HG03342 (cell line): ENCODE data around the gene PTOV1.

Experiments
- ATAC-seq: cut with Tn5 transposase; IDR thresholded peaks from one replicate; pipeline ENCODE4 v1.9.1; 2021; ENCODE audit warnings: mild to moderate bottlenecking, moderate library complexity; ENCODE audit not compliant: unreplicated experiment

Gene PTOV1

DNA sequence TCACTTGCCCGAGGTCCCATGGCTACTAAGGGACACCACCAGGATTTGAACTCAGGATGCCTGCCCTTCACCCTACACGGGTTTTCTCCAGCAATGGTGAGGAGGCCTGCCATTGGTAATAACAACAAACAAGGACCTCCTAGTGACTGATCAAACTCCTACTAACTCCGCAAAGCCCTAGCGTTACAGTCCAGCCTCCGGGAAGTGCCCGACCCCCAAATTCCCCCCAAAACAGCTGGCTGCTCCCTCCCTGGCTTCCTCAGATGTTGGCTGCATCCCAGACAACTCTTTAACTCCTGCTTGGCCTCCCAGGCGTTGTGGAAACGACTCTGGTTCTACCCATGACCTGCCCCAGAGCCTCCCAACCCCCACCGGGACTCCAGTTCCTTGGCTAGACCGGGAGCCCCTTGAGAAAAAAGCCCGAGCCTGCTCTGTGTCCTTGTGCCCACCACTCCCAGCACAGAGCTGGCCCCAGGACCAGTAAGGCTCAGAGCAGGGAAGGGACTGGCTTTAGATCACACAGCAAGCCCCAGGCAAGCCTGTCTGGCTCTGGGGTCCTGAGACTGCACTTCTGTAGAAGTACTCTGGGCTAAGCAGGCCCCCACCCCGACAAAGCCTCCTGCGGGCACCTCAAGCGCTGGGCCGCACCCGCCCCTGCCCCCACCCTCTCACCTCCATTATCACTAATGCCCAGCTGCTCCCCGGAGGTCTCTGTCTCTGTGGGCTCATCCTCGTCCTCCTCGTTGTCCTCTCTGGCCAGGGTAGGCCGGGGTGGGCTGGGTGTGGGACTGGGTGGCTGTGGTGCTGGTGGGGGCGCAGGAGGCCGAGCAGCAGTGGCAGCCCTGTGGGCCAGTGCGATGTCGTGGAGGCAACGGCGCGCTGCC lies 21.5 kb downstream of the PTOV1 start:
- no peak for ATAC-seq

- no peak for ATAC-seq
These were observed 22.2 kb downstream of the PTOV1 start for GRCh38 chr19:49873129-49873521.

- ATAC-seq = no peak
These were observed 22.9 kb downstream of the PTOV1 start for GRCh38 chr19:49873834-49874233.

DNA sequence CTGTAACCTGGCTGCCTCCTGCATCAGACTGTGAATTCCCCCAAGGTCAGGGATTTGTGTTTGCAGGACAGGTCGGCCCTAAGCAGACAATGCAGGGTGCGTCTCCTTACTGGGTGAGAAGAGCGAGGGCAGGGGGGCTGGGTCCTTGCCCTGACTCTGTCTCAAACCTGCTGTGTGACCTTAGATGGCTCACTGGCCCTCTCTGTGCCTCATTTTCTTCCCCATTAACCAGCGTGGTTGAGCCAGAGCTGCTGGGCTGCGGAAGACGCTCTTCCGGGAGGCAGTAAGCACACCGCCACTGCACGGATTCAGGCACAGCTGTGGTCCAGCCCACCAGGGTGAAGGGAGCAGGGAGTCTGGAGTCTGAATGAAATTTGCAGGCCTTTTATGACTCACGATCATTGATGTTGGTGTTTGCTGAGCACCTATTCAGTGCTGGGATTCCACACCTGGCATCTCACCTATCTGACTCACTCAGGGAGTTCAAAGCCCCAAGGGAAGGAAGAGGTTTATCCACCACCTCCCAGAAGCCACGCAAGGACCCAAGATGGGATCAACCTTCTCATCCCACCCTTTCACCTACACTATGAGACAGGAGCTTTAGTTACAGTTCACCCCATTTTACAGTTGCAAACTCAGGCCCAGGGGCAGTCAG lies 23.7 kb downstream of the PTOV1 start:
- ATAC-seq = no peak

DNA sequence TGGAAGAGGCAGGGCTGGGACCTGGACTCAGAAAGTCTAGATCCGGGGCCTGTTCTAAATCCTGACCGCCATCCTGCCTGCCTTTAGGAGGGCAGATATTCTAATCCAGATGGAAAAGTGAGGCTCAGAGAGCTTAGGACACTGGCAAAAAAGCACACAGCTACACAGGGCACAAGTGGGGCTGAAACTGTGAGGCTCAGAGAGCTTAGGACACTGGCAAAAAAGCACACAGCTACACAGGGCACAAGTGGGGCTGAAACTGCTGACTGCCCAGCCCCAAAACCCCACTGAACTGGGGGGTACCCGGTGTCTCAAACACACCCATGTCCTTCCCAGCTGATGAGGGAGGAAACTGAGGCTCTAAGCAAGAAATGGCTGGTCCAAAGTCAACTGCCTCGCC lies 24.2 kb downstream of the PTOV1 start:
- no peak for ATAC-seq

- ATAC-seq = no peak
These were observed 25.0 kb downstream of the PTOV1 start for GRCh38 chr19:49875857-49876421.

DNA sequence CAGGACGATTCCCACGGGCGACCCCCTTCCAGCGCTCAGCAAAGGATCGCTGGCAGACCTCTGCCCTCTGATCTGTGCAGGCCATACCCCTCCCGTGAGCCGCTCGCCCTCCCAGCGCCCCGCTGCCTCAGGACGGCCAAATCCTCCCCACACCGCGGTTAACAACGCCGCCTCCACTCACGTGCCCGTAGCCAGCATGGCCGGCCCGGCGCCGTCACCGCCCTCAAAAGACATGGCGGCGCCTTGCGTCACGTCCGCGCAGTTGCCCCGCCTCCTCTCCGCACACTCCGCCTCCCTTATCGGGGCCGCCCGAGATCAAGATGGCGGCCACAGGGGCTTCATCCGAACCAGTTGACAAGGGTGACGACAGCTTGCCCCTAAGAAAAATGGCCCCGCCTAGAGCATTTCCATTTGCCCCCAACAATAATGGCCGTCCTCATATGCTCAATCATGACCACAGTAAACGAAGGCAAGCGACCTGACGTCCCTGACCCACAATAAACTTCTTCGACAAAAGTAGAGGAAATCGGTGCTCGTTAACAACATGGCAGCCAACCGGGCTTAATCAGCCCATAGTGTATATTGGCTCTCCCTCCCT lies 25.6 kb downstream of the PTOV1 start:
- peak; percentile 36 for ATAC-seq

GRCh38 chr19:49877020-49877878 lies 26.3 kb downstream of the PTOV1 start, which contains the start of the genes AKT1S1 and TBC1D17:
Gene AKT1S1 (minus strand): TSS chr19:49877355. CDS start chr19:49873295, 4,060 bp downstream.
Gene TBC1D17 (plus strand): TSS chr19:49877702. CDS start chr19:49877724, 22 bp downstream.
- peak; percentile 56 for ATAC-seq

DNA sequence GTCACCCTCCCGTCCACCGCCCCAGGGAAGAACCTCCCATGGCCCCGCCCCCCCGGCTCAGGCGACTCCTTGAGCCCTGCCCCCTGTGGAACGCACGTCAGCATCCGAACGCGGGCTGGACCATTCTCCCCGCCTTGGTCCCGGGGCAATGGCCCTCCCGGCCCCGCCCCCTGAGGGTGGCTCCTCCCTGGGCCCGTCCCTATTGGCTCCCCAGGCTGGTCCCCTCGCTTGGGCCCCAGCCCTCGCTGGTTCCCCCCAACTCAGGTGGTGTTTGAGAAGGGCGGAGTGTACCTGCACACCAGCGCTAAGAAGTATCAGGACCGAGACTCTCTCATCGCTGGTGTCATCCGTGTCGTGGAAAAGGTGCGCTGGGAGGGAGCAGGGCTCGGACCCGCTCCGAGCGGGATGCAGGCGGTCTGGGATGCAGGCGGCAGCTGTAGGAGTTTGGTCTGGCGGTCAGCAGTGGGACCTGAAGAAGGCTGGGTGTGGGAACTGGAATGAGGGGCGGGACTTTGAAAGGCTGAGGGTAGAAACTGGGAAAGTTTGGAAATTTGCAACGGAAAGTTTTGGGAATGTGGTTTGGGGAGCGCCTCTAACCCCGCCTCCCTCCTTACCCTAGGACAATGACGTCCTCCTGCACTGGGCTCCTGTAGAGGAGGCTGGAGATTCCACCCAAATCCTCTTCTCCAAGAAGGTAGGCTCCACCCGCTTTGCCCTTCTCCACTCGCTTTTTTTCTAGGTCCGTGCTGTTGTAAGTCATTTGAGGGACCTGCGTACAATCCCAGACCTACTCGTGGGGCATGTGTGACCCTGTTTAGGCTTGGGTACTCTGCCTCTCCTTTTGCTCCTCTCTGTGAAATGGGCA lies 27.2 kb downstream of the PTOV1 start:
- peak; percentile 43 for ATAC-seq

- no peak for ATAC-seq
These were observed 27.7 kb downstream of the PTOV1 start for GRCh38 chr19:49878744-49879070.

DNA sequence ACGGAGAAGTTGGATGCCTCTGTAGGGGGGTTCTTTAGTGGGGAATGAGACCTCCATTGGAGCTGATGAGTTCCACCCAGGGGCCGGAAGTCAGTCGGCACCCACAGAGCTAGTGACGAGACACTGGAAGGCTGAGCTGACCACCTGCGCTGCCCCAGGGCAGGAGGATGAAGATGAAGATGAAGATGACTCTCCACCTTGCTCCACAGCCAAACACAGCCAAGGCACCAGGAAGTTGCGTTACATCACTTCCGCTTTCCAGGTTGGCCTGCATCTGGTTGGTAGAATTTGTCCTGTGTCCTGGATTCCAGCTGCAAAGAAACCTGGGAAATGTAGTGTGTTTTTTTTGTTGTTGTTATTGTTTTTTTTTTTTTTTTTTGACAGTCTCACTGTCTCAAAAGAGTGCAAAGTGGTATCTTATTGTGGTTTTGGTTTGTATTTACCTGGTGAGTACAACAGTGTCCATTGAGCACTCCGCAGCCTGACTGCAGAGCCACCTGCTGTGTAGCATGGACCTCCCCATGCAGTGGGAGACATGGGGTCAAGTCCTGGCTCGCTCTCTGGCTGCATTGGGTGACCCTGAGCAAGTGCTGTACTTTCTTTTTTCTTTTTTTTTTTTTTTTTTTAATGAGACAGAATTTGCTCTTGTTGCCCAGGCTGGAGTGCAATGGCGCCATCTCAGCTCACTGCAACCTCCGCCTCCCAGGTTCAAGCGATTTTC lies 28.4 kb downstream of the PTOV1 start:
- no peak for ATAC-seq

- ATAC-seq = no peak
These were observed 29.4 kb downstream of the PTOV1 start for GRCh38 chr19:49880162-49880869.

DNA sequence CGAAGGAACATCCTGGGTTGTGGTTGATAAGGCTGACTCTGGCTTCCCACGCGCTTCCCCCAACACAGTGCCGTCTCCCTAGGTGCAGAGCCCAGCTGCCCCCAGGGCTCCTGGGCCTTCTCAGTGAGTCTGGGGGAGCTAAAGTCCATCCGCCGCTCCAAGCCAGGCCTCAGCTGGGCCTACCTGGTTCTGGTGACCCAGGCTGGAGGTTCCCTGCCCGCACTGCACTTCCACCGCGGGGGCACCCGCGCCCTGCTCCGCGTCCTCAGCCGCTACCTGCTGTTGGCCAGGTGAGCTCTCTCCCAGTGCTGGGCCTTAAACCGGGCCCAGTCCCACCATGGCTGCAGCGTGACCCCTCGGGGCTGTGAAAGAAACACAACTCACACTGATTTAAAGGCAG lies 30.2 kb downstream of the PTOV1 start:
- no peak for ATAC-seq

DNA sequence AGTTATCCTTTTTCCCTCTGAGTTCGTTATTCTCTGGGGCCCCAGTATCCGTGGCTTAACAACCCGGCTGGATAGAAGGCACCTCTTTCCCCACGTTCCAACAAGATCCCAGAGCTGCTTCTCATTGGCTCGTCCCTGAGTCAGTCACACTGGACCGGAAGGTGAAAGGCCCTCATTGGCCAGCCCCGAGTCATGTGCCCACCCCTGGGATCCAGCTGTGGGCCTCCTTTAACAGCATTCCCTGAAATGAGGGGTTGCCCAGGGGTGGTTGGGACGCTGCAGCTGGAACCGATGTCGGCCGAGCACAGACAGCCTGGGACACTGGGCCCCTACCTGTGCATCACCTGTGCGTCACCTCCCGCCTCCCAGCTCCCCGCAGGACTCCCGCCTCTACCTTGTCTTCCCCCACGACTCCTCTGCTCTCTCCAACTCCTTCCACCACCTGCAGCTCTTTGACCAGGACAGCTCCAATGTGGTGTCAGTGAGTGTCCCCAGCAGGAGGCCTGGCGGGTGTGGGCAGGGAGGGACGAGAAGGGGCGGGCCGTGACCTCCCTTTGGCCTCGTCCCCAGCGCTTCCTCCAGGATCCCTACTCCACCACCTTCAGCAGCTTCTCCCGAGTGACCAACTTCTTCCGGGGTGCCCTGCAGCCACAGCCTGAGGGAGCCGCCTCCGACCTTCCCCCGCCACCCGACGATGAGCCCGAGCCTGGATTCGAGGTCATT lies 30.9 kb downstream of the PTOV1 start:
- no peak for ATAC-seq

DNA sequence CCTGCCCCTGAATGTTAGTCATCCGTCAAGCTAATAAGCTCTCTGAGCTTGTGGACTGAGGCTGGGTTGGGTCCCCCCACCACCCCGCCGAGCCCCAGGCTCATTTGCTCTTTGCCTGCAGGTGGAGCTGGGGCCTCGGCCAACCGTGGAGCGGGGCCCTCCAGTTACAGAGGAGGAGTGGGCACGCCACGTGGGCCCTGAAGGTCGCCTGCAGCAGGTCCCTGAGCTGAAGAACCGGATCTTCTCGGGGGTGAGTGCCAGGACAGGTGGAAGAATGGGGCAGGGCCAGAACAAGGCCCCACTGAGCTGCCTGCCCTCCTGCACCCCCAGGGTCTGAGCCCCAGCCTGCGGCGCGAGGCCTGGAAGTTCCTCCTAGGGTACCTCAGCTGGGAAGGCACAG lies 31.7 kb downstream of the PTOV1 start:
- ATAC-seq = no peak

DNA sequence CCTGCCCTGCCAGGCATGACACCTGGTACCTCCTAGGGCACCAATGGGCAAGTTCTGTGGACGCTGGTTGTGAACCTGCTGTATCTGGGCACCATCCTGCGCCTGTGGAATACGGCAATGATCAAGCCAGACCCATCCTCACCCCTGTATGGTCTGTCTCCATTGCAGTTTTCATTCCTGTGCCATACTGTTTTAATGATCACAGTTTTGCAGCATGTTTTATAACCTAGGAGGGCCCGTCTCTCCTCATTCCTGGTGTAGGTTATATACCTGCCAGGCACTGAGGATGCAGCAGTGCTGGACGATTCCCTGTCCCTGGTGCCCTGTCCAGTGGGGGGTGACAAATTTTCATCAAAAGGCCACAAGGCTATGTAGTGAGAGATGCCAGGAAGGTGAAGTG lies 32.1 kb downstream of the PTOV1 start:
- ATAC-seq = no peak

- ATAC-seq = no peak
These were observed 33.1 kb downstream of the PTOV1 start for GRCh38 chr19:49884109-49884508.

DNA sequence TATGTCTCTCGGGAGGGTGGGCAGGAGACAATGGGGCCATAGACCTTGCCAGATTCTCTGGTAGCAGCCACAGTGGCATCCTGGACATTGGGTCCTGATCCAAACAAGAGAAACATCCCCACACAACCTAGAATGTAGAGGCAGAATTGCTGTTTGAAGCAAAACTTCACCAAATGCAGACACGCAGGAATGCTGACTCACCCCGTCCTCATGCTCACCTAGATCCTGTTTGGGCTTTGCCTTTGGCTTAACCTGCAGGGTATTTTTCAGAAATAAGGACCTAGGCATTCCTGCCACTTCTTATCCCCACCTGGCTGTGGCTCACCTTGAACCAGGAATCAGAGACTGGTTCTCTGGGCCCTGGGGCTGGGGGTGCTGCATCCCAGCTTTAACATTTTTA lies 33.8 kb downstream of the PTOV1 start:
- no peak for ATAC-seq
